Left lung (tissue), 10 donors: Measurements from ENCODE around the gene IFNL1. TPM values are rescaled to one million over a fixed set of nuclear protein-coding genes. Genes with fewer than 3 reads are reported as not detected.
"Not testable (repeated sequence)": the region's sequence is repeated elsewhere in the genome, so short reads cannot be mapped to it uniquely, and the experiment has no call there.

Source experiments
- ATAC-seq: fragments of 200-7000 bp; cut with Tn5 transposase; one replicate; pipeline ENCODE4 v1.9.1; 2020; ENCODE audit warnings: moderate library complexity
- DNase-seq, 4 donors: peaks; one replicate each; pipeline ENCODE4 v3.0.0-alpha.2; 2013 to 2020
- H3K27ac ChIP-seq, 2 donors: fragments of 200-600 bp; sonication (generic) in 1 of 2; one replicate each; pipeline versions ENCODE4 v1.5.0 to v1.8.0; 2020 to 2021
- H3K27me3 ChIP-seq, 2 donors: fragments of 200-600 bp; sonication (generic) in 1 of 2; one replicate each; pipeline versions ENCODE4 v1.5.0 to v1.8.0; 2020 to 2021
- H3K36me3 ChIP-seq, 2 donors: fragments of 200-600 bp; sonication (generic) in 1 of 2; one replicate each; pipeline versions ENCODE4 v1.5.0 to v1.8.0; 2020 to 2021
- H3K4me1 ChIP-seq, 2 donors: fragments of 200-600 bp; one replicate each; pipeline ENCODE4 v1.8.0; 2021
- H3K4me3 ChIP-seq, 2 donors: fragments of 200-600 bp; sonication (generic) in 1 of 2; one replicate each; pipeline versions ENCODE4 v1.5.0 to v1.8.0; 2020 to 2021; ENCODE audit warnings: mild to moderate bottlenecking in 1 of 2
- H3K9me3 ChIP-seq, 2 donors: fragments of 200-600 bp; sonication (generic) in 1 of 2; one replicate each; pipeline versions ENCODE4 v1.5.0 to v1.8.0; 2020 to 2021
- intact Hi-C, 2 donors: fragments of 100-400 bp; cut with DNase I; formaldehyde crosslinking; loops; one replicate each; pipeline versions ENCODE4 v1.11.2 to v1.14.2; 2022
- polyA plus RNA-seq, 6 donors: library from polyadenylated mRNA; unstranded; fragments of 120-200 nt; gene quantifications; one replicate each; pipeline ENCODE4 v1.2.1, GENCODE V29; 2013; ENCODE audit not compliant: insufficient read length in 6 of 6
- total RNA-seq, 2 donors: library from RNA; stranded (reverse); fragmentation: NEBNext Ultra II Directional; extraction: Animal tissue kit (Norgen Biotek cat#: 25700); gene quantifications; one replicate each; pipeline ENCODE4 v1.2.1, GENCODE V29; 2021
- TF ChIP-seq, protein P1 (sequence below), 2 donors: fragments of 200-600 bp; sonication (generic) in 1 of 2; IDR thresholded peaks; one replicate each; pipeline versions ENCODE4 v1.5.0 to v1.8.0; 2021; ENCODE audit warnings: antibody characterized with exemption in 2 of 2
- donor health status: DM: no; HTN: yes; CAD: no.
- donor health status: DM: no; HTN: no; CAD: no.

The IFNL1 gene
- total and polyA plus RNA-seq, 8 donors: not detected

DNA sequence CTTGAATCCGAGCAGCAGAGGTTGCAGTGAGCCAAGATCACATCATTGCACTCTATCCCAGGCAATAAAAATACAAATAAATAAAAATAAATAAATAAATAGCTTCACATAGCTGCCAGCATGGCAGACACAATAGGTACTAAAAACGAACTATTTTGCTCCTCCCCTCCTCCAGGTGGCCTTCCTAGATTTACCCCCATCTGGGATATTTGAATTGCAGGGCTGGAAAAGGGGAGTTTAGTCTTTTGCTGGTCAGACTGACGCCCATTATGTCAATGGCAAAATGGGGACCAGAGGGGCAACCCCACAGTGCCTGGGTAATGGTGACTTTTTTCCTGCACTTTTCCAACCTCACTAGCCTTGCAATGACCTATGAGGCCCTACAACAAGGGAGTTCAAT is 40.3 kb downstream of the IFNL1 start:
- Histone ChIP-seq H3K27ac (peak overlapping the region; percentile 83 to 96), H3K4me3 (peak overlapping the region in 1 of 2 donors; percentile 76), H3K36me3 (peaks cover 0 to 7% of the 10 kb centered on the region in 2 donors), H3K27me3 (no peaks in the 10 kb centered on the region), H3K4me1 (peaks cover 3 to 78% of the 10 kb centered on the region in 2 donors), H3K9me3 (no peaks in the 10 kb centered on the region)
- no peak for DNase-seq
- ATAC-seq: no peak
- intact Hi-C loops: no loop called here
- TF ChIP-seq, protein P1, sequence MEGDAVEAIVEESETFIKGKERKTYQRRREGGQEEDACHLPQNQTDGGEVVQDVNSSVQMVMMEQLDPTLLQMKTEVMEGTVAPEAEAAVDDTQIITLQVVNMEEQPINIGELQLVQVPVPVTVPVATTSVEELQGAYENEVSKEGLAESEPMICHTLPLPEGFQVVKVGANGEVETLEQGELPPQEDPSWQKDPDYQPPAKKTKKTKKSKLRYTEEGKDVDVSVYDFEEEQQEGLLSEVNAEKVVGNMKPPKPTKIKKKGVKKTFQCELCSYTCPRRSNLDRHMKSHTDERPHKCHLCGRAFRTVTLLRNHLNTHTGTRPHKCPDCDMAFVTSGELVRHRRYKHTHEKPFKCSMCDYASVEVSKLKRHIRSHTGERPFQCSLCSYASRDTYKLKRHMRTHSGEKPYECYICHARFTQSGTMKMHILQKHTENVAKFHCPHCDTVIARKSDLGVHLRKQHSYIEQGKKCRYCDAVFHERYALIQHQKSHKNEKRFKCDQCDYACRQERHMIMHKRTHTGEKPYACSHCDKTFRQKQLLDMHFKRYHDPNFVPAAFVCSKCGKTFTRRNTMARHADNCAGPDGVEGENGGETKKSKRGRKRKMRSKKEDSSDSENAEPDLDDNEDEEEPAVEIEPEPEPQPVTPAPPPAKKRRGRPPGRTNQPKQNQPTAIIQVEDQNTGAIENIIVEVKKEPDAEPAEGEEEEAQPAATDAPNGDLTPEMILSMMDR (IDR thresholded peaks at IDR 0.05): no peak

DNA sequence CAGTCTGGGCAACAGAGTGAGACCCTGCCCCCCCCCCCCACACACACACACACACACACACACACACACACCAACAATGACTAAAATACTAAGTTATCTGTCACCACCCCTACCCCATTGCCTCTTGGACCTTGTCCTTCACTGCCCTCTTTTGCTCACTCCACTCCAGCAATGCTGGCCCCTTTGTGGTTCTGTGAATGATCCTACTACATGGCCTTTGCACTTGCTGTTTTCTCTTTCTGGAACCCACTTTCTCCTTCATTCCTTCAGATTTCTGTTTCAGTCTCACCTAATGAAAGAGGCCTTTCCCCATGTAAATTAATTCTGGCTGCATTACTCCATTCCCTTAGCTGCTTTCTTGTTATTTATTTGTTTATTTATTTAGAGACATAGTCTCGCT is 43.5 kb downstream of the IFNL1 start:
- Histone ChIP-seq H3K36me3 (no peaks in the 10 kb centered on the region), H3K4me1 (peaks cover 11 to 65% of the 10 kb centered on the region in 2 donors), H3K9me3 (no peaks in the 10 kb centered on the region), H3K27ac (peak overlapping the region in 1 of 2 donors; percentile 93), H3K27me3 (no peaks in the 10 kb centered on the region), H3K4me3 (peak overlapping the region in 1 of 2 donors; percentile 80)
- ATAC-seq: no peak
- TF ChIP-seq, protein P1 (IDR thresholded peaks at IDR 0.05): no peak
- intact Hi-C loops: no loop called here
- no peak for DNase-seq

DNA sequence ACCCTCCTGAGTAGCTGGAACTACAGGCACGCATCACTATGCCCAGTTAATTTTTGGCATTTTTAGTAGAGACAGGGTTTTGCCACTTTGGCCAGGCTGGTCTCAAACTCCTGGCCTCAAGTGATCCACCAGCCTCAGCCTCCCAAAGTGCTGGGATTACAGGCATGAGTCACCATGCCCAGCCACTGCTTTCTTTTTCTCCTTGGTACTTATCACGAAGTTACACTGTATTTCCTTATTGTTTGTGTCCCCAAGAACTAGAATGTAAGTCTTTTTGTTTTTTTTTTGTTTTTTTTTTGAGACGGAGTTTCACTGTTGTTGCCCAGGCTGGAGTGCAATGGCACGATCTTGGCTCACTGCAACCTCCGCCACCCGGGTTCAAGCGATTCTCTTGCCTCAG is 43.9 kb downstream of the IFNL1 start:
- H3K9me3 ChIP-seq, H3K36me3 ChIP-seq, ATAC-seq, DNase-seq, H3K27me3 ChIP-seq, intact Hi-C loops: not testable (repeated sequence)
- H3K4me3 ChIP-seq: peak overlapping the region in 1 of 2 donors; percentile 80
- peak overlapping the region in 1 of 2 donors; percentile 93 for H3K27ac ChIP-seq
- H3K4me1 ChIP-seq: peaks cover 12 to 65% of the 10 kb centered on the region in 2 donors

DNA sequence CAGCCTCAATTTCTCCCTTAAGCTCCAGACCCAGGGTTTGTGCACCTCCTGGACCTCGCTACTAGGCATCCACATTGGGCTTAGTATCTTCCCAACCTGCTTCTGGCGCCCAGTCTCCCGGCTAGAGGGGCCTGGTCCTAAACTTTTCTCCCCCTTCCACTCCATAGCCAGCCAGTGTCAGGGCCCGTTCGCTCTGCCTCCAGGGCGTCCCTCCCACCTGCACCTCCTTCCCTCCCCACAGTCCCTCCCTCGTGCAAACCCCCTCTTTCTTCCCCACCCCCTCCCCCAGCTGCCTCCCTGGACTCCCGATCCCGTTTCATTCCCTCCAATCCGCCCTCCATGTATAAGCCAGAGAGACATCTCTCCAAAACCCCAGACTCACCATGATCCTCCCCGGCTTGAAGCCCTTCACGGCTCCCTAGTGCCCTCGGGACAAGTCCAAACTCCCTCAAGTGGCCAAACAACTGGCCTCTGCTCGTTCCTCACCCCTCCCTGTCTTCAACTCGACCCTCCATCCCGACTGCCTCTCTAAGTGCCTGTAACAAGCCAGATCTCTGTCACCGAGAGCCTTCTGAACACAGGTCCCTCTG is 45.0 kb downstream of the IFNL1 start:
- ATAC-seq: peak; percentile 19
- TF ChIP-seq, protein P1 (IDR thresholded peaks at IDR 0.05): no peak
- intact Hi-C loops: no loop called here

DNA sequence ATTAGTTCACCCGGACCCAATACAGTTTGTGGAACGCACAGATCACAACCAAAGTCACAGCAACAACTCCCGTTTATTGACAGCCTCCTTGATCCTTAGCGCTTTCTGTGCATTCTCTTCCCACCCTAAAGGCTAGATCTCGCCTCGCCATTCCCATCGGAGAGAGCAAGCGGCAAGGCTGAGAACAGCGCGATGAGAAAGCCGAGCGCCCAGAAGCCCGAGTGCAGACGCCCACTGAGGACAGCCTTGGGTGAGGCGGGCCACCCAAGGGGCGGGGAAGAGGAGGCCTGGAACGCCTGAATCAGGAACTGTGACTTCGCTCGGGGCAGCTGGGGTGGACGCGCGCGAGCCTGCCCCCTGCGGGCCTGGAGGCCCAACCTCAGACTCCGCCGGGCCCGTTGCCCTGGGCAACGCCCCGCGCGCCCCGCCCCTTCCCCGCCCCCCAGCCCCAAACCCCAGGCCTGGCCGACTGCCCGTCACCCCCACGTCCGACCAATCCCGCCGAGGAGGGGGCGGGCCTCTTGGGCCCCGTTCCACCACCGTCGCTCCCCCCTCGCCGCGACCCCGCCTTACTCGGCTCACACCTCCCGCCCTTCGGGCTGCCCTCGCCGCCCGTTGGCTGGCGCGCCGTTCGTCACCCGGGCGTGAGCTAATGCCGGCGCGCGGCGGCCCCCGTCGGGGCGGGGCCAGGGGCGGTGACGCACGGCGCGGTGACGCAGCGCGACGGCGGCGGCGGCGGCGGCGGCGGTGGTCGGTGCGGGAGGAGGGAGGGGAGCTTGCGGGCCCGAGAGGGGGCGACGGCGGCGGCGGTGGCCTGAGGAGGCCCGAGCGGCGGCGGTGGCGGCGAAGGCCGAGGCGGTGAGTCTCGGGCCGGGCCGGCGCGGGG is 45.8 kb downstream of the IFNL1 start, which contains the start of gene SAMD4B:
Gene SAMD4B (plus strand): TSS at position 703 of the 886 bp plus-strand sequence. CDS start 14,473 bp downstream, outside the sequence.
- ATAC-seq: peak; percentile 95
- H3K4me1 ChIP-seq: peaks cover 12 to 69% of the 10 kb centered on the region in 2 donors
- no peaks in the 10 kb centered on the region for H3K27me3 ChIP-seq
- TF ChIP-seq, protein P1 (IDR thresholded peaks at IDR 0.05): peak; percentile 69 to 96
- no peaks in the 10 kb centered on the region for H3K36me3 ChIP-seq
- peak within 1 kb of the TSS; percentile 63 to 80 for H3K4me3 ChIP-seq
- H3K27ac ChIP-seq: peak within 1 kb of the TSS; percentile 90 to 93
- peak; percentile 97 to 100 (median 99) for DNase-seq
- no peaks in the 10 kb centered on the region for H3K9me3 ChIP-seq
- intact Hi-C loops: no loop called here

More for the DNA sequence above, 45.0 kb downstream of the IFNL1 start:
- H3K4me1 ChIP-seq: peaks cover 12 to 71% of the 10 kb centered on the region in 2 donors
- H3K27me3 ChIP-seq: no peaks in the 10 kb centered on the region
- peak overlapping the region; percentile 90 to 93 for H3K27ac ChIP-seq
- H3K9me3 ChIP-seq: no peaks in the 10 kb centered on the region
- peak overlapping the region; percentile 63 to 80 for H3K4me3 ChIP-seq
- no peaks in the 10 kb centered on the region for H3K36me3 ChIP-seq
- peak in 3 of 4 donors; percentile 37 to 81 (median 51) for DNase-seq
